ENCODE measurements around the gene SEPSECS.

The SEPSECS gene

GRCh38 chr4:25110527-25111329 is 49.5 kb downstream of the SEPSECS start:
- DNase-seq (ENCODE audit: low spot score), result no peak

DNA sequence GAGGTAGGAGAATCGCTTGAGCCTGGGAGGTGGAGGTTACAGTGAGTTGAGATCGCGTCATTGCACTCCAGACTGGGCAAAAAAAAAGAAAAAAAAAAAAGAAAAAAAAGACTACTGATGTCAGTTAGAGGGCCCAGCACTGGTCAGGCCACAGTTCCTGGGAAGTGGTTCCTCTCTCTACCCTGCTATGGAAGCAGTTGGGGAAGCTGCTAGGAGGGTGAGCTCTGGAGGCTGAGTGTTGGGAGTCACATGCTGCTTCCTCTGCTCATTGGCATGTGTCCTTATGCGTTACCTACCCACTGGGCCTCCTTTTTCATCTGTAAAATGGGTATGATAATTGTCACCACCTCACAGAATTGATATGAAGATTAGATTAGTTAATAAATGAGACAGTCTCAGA is 50.7 kb downstream of the SEPSECS start:
- no peak for DNase-seq (ENCODE audit: low spot score)

DNA sequence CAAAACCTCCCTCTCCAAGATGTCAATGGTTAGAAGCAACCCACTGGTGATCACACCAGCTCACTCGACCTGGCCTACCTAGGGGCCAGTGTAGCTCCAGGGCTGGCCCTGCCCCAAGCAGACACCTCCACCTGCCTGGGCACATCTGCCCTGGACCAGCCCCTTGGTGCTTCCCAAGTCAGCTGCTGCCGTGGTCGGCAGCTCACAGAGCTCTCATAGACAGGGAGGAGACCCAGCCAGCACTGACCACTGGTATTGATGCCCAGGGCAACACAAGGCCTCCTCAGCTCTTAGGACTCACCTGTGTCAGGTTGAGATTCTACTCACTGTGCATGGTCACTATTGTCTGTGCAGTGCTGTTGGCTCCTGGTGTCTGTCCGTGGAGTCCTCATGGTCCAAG is 51.7 kb downstream of the SEPSECS start:
- DNase-seq (ENCODE audit: low spot score), result no peak

GRCh38 chr4:25107827-25108516 is 52.3 kb downstream of the SEPSECS start:
- no peak for DNase-seq (ENCODE audit: low spot score)

- DNase-seq (ENCODE audit: low spot score), result no peak
Observed at GRCh38 chr4:25106363-25107151, 53.7 kb downstream of the SEPSECS start.

- no peak for DNase-seq (ENCODE audit: low spot score)
Observed at GRCh38 chr4:25104591-25104990, 55.7 kb downstream of the SEPSECS start.

DNA sequence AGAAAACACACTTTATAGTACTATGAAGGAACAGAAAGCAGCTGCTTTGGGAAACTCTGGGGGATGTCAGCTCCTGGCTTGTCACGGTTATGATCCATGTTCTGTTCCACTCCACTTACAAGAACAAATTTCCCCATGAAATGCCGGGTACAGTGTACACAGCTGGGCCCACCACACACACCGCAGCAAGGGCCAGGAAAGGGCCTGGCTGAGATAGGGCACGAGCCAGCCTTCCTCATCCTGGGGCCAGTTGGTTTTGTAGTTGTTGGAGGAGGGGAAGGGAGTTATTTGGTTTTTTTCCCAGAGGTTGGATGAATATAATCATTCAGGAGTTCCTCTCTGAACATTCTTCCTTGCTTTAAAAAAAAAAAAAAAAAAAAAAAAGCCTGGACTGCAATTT is 56.8 kb downstream of the SEPSECS start:
- DNase-seq (ENCODE audit: low spot score), result no peak

DNA sequence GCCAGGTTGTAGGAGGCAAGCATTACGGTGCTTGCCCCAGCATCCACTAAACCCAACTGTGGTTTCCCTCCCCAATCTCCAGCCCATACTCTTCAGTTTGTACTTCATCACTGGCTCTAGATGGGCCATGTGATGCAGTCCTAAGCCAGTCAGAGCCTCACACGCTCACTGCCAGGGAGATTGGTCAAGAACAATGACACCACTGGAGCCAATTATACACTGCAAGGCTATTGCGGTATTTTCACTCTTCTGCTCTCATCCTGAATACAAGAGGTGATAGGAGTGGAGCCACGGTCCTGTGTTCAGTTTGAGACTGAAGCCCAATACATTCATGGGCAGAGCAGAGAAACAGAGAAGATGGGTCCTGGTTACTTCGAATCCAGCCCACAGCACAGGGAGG is 58.4 kb downstream of the SEPSECS start:
- no peak for DNase-seq (ENCODE audit: low spot score)

GRCh38 chr4:25100710-25101109 is 59.5 kb downstream of the SEPSECS start:
- no peak for DNase-seq (ENCODE audit: low spot score)

DNA sequence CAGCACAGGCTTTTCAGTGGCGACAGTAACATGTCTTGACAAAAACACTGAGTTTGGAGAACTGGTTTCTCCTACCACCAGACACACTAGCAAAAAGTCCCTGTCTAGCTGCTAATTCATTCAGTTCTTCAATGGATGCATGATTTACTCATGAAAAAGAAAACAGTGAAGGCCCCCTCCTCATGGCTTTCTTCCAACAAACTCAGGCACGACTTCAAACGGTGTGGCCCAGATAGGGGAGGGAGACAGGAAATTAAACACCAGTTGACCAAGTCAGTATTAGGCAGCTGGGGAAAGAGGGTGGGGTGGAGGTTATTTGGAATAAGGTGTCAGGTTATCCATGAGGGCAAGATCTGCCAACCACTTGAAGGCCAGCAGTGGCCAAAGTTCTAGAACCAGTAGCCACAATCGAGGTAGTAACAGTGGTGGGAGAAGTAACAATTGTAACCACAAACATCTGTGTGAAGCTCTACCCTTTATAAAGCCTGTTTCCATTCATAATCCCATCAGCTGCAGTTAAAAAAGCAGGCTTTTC is 60.2 kb downstream of the SEPSECS start:
- no peak for DNase-seq (ENCODE audit: low spot score)

DNA sequence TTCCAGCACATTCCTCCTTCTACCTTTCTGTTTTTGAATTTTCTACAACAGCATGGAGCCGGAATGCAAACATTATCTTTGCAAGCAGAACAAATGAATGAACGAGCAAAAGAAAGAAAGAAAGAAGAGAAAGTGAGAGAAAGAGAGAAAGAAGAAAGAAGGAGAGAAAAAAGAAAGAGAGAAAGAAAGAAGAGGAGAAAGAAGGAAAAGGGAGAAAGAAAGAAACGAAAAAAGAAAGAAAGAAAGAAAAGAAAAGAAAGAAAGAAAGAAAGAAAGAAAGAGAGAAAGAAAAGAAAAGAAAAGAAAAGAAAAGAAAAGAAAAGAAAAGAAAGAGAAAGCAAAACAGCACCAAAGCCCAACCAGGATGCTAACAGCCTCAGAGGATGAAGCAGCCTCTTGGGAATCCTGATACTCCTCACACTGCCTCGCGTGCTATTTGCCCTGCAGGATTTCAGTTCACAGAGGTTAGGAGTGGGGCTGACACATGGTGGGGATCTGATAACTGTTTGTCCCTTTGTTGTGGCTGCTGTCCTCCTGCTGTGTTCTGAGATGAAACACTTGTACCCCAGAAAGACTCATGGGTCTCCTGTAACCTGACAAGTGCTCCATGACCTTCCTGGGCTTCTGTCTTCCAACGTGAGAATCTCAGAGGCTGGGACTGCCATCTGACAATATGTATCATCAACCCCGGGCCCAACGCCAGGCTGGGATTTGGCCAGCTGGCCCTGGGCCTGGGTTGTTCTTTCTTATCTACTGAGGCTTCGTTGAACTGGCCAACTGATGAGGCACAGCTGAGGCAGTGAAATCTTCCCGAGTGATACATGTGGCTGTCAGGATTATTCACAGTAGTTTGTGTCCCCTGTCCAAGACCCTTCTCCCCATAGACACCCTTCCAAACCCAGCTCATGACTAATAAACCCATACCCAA is 61.0 kb downstream of the SEPSECS start:
- peak; percentile 76 for DNase-seq (ENCODE audit: low spot score)

DNA sequence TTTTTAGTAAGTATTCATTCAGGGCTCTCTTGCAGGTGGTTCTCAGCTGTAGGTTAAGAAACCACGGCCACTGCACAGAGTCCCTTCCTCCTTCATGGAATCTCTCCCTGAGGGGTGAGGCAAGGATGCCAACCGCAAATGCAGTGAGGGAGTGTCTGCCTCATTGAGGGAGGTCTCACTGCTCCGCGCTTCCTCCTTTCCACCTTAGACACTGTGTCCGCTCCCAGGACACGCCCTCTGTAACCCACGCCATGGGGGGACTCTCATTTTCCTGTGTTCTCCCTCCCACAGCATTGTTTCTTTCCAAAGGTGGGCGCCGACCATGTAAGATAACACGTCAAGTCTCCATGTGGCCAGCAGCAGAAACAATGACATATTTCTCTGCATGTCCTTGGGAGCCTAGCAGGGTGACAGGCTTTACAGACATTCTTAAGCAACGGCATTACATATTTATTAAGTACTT is 63.2 kb downstream of the SEPSECS start:
- DNase-seq (ENCODE audit: low spot score), result no peak

GRCh38 chr4:25096251-25096980 is 63.8 kb downstream of the SEPSECS start:
- no peak for DNase-seq (ENCODE audit: low spot score)

DNA sequence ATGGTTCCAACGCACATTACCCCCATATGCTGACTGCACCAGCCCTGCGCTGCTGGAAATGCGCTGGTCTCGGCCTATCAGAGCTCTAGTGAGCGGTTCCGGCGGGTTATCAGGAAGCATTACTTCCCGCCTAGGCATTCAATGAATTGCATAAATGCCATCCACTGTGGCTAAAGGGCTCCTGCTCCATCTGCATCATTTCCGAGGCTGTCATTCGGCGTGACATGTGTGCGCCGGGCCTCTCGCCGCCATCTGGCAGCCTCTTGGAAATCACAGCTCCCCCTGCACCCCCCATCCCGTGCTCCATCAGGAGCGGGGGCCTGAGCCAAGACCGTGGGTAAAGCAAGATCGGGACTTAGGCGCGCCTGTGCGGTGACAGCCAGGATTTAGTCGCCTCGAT is 64.4 kb downstream of the SEPSECS start:
- DNase-seq (ENCODE audit: low spot score), result no peak

DNA sequence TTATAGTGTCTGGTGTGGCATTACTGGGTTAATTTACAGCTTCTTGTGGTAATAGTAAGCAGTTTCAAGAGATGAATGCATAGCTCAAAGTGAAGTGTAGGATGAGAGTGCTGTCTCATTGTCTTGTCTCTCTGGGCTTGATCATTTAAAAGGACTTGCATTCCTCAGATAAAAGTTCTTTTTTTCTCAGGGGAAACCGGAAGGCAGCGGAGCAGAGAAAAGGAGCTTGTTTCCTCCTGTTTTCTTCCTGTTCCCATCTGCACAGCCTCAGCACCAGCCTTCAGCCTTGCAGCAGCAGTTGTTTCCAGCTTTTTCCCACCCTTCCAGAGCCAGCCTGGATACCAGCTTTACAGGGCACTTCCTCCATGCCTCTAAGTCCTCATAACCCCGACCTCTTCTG is 68.1 kb downstream of the SEPSECS start:
- DNase-seq (ENCODE audit: low spot score), result no peak

- DNase-seq (ENCODE audit: low spot score), result no peak
Observed at GRCh38 chr4:25090516-25090915, 69.7 kb downstream of the SEPSECS start.

DNA sequence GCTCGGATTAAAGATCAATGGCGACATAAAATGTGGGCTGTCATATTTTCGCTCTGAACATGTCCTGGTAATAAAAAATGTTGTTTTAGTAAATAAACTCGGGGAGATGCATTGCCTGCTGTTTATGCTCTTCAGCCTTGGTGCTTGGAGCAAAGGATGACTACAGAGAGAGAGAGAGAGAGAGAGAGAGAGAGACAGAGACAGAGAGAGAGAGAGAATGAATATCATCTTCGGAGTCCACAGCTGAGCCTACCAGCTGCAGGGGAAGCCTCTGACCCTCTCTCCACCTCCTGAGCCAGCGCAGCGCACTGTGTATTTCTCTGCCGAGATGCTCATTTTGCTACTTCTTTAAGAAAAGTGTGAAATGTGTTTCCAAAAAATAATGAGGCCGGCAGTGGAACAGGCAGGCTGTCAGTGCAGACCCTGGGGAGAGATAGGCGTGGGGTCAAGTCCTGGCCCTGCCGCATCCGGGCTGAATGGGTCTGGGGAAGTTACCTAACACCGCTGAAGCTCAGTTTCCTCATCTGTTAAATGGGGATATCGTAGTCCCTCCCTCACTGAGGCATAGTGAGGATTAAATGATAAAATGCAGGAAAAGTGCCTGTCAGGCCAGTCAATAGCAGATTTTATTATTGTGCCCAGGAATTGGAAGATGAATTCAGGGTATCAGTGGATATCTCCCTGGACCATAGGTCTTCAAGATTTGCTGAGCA is 71.0 kb downstream of the SEPSECS start:
- no peak for DNase-seq (ENCODE audit: low spot score)

- DNase-seq (ENCODE audit: low spot score), result peak; percentile 34
Observed at GRCh38 chr4:25088093-25088952, 71.9 kb downstream of the SEPSECS start.

- DNase-seq (ENCODE audit: low spot score), result no peak
Observed at GRCh38 chr4:25085671-25086070, 74.6 kb downstream of the SEPSECS start.

All from AG08395 (cell line).